Uterus (tissue), 2 donors: Measurements from ENCODE around the gene SYNGR3.

Experiments used
- POLR2A ChIP-seq, 2 donors: fragments of 450-650 bp; IDR thresholded peaks; one replicate each; pipeline ENCODE4 v1.6.1; 2016; ENCODE audit warnings: antibody characterized with exemption in 2 of 2, mild to moderate bottlenecking in 1 of 2, moderate library complexity in 1 of 2
- TF ChIP-seq, protein P1 (sequence below), 4 experiments: fragments of 200-600 bp in 2 of 4; fragments of 450-650 bp in 2 of 4; sonication (generic) in 2 of 4; IDR thresholded peaks; one replicate each; pipeline ENCODE4 v1.5.1; 2016 to 2019; ENCODE audit warnings: antibody characterized with exemption in 4 of 4, mild to moderate bottlenecking in 2 of 4, moderate library complexity in 1 of 4

DNA sequence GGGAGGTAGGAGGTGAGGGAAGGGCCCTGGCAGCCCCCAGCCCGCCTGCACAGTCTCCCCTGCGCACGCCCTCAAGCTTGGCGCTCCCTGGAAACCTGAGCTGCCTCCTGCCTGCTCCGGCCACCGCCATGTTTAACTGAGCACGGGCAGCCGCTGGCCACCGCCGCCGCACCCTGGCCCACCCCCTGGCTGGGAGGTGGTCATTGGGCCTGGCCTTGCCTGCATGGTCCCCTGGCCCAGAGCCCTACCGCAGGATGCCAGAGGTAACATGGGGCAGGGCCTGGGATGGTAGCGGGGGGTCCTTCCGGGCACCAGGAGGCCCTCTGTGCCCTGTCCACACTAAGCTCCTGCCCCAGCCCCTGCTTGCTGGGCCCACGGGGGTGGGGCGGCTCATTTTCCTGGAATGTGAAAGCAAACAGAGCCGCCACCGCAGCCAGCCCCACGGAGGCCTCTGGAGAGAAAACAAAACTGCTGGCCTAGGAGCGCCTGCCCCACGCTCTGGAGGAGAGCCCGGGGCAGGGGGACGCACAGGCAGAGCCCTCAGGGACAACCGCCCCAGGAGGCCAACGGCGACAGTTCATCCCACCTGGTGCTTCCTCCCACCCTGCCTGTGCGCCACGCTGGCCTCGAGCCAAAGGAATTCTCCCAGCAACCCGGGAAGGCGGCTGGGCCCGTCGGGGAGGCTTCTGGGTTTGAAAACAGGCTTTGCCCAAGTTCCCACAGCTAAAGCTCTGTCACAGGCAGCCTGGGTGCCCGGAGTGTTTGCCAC, 45.8 kb downstream of the SYNGR3 start:
- TF ChIP-seq, protein P1, sequence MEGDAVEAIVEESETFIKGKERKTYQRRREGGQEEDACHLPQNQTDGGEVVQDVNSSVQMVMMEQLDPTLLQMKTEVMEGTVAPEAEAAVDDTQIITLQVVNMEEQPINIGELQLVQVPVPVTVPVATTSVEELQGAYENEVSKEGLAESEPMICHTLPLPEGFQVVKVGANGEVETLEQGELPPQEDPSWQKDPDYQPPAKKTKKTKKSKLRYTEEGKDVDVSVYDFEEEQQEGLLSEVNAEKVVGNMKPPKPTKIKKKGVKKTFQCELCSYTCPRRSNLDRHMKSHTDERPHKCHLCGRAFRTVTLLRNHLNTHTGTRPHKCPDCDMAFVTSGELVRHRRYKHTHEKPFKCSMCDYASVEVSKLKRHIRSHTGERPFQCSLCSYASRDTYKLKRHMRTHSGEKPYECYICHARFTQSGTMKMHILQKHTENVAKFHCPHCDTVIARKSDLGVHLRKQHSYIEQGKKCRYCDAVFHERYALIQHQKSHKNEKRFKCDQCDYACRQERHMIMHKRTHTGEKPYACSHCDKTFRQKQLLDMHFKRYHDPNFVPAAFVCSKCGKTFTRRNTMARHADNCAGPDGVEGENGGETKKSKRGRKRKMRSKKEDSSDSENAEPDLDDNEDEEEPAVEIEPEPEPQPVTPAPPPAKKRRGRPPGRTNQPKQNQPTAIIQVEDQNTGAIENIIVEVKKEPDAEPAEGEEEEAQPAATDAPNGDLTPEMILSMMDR (IDR thresholded peaks at IDR 0.05) = no peak
- no peak for TF ChIP-seq POLR2A (IDR thresholded peaks at IDR 0.05)
